OCI-LY7 (cell line): Measurements from ENCODE around the gene EEF2K. TPM values are rescaled to one million over a fixed set of nuclear protein-coding genes. Genes with fewer than 3 reads are reported as not detected.

ENCODE experiments used
- BruUV-seq: library from RNA; stranded (reverse); fragments of 400-500 nt; replicated peaks from 2 replicates; lab custom pipeline; 2021; lab: Mats Ljungman, UMichigan
- CTCF ChIA-PET: fragments of 300-600 bp; sonication (Branson Sonifier 250); formaldehyde crosslinking; loops from one replicate; lab custom pipeline; 2022; ENCODE audit warnings: antibody characterized with exemption; ENCODE audit not compliant: unreplicated experiment; lab: Charles Lee
- POLR2A ChIA-PET: fragments of 300-600 bp; sonication (Branson Sonifier 250); formaldehyde crosslinking; loops from one replicate; lab custom pipeline; 2022; ENCODE audit warnings: antibody characterized with exemption; lab: Charles Lee
- DNase-seq: peaks from one replicate; pipeline ENCODE4 v3.0.0-alpha.2; 2015; ENCODE audit warnings: low spot score
- H2AFZ ChIP-seq: fragments of 200-600 bp; sonication (generic), shearing (Covaris generic); 2 replicates; pipeline ENCODE4 v1.6.1; 2014; ENCODE audit warnings: mild to moderate bottlenecking, antibody characterized with exemption, low read length, moderate library complexity
- H3K27ac ChIP-seq: fragments of 200-600 bp; sonication (generic); 2 replicates; pipeline ENCODE4 v1.5.1; 2014; ENCODE audit warnings: mixed run types, low read depth, mild to moderate bottlenecking, moderate library complexity, low read length, inconsistent platforms; ENCODE audit not compliant: poor library complexity, severe bottlenecking
- H3K36me3 ChIP-seq: fragments of 200-600 bp; sonication (generic); 2 replicates; pipeline ENCODE4 v1.6.1; 2014; ENCODE audit warnings: mild to moderate bottlenecking, antibody characterized with exemption, low read length, moderate library complexity, mixed read lengths; ENCODE audit not compliant: insufficient read depth
- H3K4me1 ChIP-seq: fragments of 200-600 bp; sonication (generic); 2 replicates; pipeline ENCODE4 v1.5.1; 2014; ENCODE audit warnings: mild to moderate bottlenecking, low read length; ENCODE audit not compliant: insufficient read depth, poor library complexity, severe bottlenecking
- H3K4me2 ChIP-seq: fragments of 200-600 bp; sonication (generic); 2 replicates; pipeline ENCODE4 v1.6.1; 2014; ENCODE audit warnings: mild to moderate bottlenecking, low read length
- H3K4me3 ChIP-seq: fragments of 200-600 bp; sonication (generic); 2 replicates; pipeline ENCODE4 v1.5.1; 2014; ENCODE audit warnings: mild to moderate bottlenecking, low read depth, low read length; ENCODE audit not compliant: poor library complexity, severe bottlenecking
- H3K79me2 ChIP-seq: fragments of 200-600 bp; sonication (generic); 2 replicates; pipeline ENCODE4 v1.6.1; 2016; ENCODE audit warnings: low read depth, mild to moderate bottlenecking, low read length, moderate library complexity, mixed read lengths; ENCODE audit not compliant: insufficient read depth
- H3K9me2 ChIP-seq: fragments of 200-600 bp; sonication (generic); 2 replicates; pipeline ENCODE4 v1.6.1; 2016; ENCODE audit warnings: mild to moderate bottlenecking, low read length, mixed read lengths; ENCODE audit not compliant: insufficient read depth
- H3K9me3 ChIP-seq: fragments of 200-600 bp; sonication (generic); 2 replicates; pipeline ENCODE4 v1.6.1; 2014; ENCODE audit warnings: mild to moderate bottlenecking, mixed run types, low read length, mixed read lengths
- H4K20me1 ChIP-seq: fragments of 200-600 bp; sonication (generic); 2 replicates; pipeline ENCODE4 v1.6.1; 2014; ENCODE audit warnings: mild to moderate bottlenecking, antibody characterized with exemption, low read length, moderate library complexity, mixed read lengths; ENCODE audit not compliant: insufficient read depth
- EZH2phosphoT487 ChIP-seq: fragments of 200-600 bp; sonication (generic); IDR thresholded peaks from 2 replicates; pipeline ENCODE4 v1.6.1; 2018; ENCODE audit warnings: low read depth, borderline replicate concordance, mild to moderate bottlenecking, mixed run types, antibody characterized with exemption, low read length, moderate library complexity, mixed read lengths
- intact Hi-C: fragments of 100-400 bp; cut with micrococcal nuclease; formaldehyde crosslinking; loops from one replicate; pipeline ENCODE4 v1.10.0; 2022; ENCODE audit not compliant: unreplicated experiment
- total RNA-seq, 2 experiments: library from RNA; depleted of rRNA in 1 of 2; stranded (reverse); fragments of >200 nt in 1 of 2; shearing (Covaris generic) in 1 of 2; gene quantifications; 2 replicates each; pipeline ENCODE4 v1.2.3, GENCODE V29; 2014 to 2022
- TF ChIP-seq, protein P1 (sequence below): fragments of 200-600 bp; sonication (generic); conservative IDR thresholded peaks from 2 replicates; pipeline ENCODE4 v1.5.1; 2014; ENCODE audit warnings: mild to moderate bottlenecking, antibody characterized with exemption, low read length, moderate library complexity, mixed read lengths

The EEF2K gene
- total RNA-seq, 2 experiments from 2014 or later: 23.8 to 42.3 TPM

GRCh38 chr16:22191532-22192260 is 14.4 kb upstream of the EEF2K start:
- DNase-seq: peak; percentile 17
- CTCF ChIA-PET: interaction anchor here (0.6 kb wide), 4 partner anchors 24 to 547 kb away, joined by 3 to 7 read pairs (median 3); no protein-coding TSS in a partner anchor

GRCh38 chr16:22192261-22193062 is 13.6 kb upstream of the EEF2K start:
- POLR2A ChIA-PET: interaction anchor here (0.7 to 1.6 kb wide), 2 partner anchors 14 to 106 kb away, joined by 3 to 5 read pairs; partner anchors contain the start of gene EEF2K
- no peaks in the 10 kb centered on the region for H3K9me3 ChIP-seq
- TF ChIP-seq, protein P1, sequence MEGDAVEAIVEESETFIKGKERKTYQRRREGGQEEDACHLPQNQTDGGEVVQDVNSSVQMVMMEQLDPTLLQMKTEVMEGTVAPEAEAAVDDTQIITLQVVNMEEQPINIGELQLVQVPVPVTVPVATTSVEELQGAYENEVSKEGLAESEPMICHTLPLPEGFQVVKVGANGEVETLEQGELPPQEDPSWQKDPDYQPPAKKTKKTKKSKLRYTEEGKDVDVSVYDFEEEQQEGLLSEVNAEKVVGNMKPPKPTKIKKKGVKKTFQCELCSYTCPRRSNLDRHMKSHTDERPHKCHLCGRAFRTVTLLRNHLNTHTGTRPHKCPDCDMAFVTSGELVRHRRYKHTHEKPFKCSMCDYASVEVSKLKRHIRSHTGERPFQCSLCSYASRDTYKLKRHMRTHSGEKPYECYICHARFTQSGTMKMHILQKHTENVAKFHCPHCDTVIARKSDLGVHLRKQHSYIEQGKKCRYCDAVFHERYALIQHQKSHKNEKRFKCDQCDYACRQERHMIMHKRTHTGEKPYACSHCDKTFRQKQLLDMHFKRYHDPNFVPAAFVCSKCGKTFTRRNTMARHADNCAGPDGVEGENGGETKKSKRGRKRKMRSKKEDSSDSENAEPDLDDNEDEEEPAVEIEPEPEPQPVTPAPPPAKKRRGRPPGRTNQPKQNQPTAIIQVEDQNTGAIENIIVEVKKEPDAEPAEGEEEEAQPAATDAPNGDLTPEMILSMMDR: no peak
- TF ChIP-seq EZH2phosphoT487: no peak
- DNase-seq: peak; percentile 35
- intact Hi-C loops: loop anchor here (5.0 kb wide), 1 partner anchor 180 kb away; the partner anchor contains the start of gene CDR2
- CTCF ChIA-PET: no interaction called here
- H3K79me2 ChIP-seq: no peaks in the 10 kb centered on the region
- H4K20me1 ChIP-seq: no peaks in the 10 kb centered on the region
- H2AFZ ChIP-seq: peak overlapping the region; percentile 72
- no peaks in the 10 kb centered on the region for H3K9me2 ChIP-seq
- H3K27ac ChIP-seq: no peak overlapping the region
- no peaks in the 10 kb centered on the region for H3K36me3 ChIP-seq
- peak overlapping the region; percentile 78 for H3K4me3 ChIP-seq
- peaks cover 42% of the 10 kb centered on the region for H3K4me1 ChIP-seq
- peak overlapping the region; percentile 75 for H3K4me2 ChIP-seq
- no TSS peak for BruUV-seq

More at GRCh38 chr16:22191532-22192260, 14.4 kb upstream of the EEF2K start:
- Histone ChIP-seq H3K79me2 (no peaks in the 10 kb centered on the region), H3K9me3 (no peaks in the 10 kb centered on the region), H3K4me1 (peaks cover 42% of the 10 kb centered on the region), H3K9me2 (no peaks in the 10 kb centered on the region), H2AFZ (peak overlapping the region; percentile 72), H3K4me2 (peak overlapping the region; percentile 75), H3K36me3 (no peaks in the 10 kb centered on the region), H4K20me1 (no peaks in the 10 kb centered on the region), H3K27ac (peak overlapping the region; percentile 40), H3K4me3 (peak overlapping the region; percentile 78)
- intact Hi-C loops: loop anchor here (5.0 kb wide), 1 partner anchor 181 kb away; the partner anchor contains the start of gene CDR2
- TF ChIP-seq, protein P1: no peak
- TF ChIP-seq EZH2phosphoT487: no peak
- TSS peak; percentile 96 for BruUV-seq
- POLR2A ChIA-PET: interaction anchor here (0.5 to 1.6 kb wide), 9 partner anchors 14 to 1270 kb away, joined by 3 to 6 read pairs (median 3); partner anchors contain the start of gene EEF2K
